BLaER1 (cell line): Measurements from ENCODE around the gene TFR2.

Experiments
- H3K27ac ChIP-seq: shearing (Covaris generic); formaldehyde crosslinking; 2 replicates; pipeline ENCODE4 v1.8.1; 2022
- H3K27me3 ChIP-seq: shearing (Covaris generic); formaldehyde crosslinking; 2 replicates; pipeline ENCODE4 v1.8.1; 2022
- H3K36me3 ChIP-seq: shearing (Covaris generic); formaldehyde crosslinking; 2 replicates; pipeline ENCODE4 v1.8.1; 2022
- H3K4me1 ChIP-seq: shearing (Covaris generic); formaldehyde crosslinking; 2 replicates; pipeline ENCODE4 v1.8.1; 2022
- H3K4me2 ChIP-seq: shearing (Covaris generic); formaldehyde crosslinking; 2 replicates; pipeline ENCODE4 v1.8.1; 2022
- H3K4me3 ChIP-seq: shearing (Covaris generic); formaldehyde crosslinking; 2 replicates; pipeline ENCODE4 v1.8.1; 2022
- H3K9ac ChIP-seq: shearing (Covaris generic); formaldehyde crosslinking; 2 replicates; pipeline ENCODE4 v1.8.1; 2022
- H3K9me3 ChIP-seq: shearing (Covaris generic); formaldehyde crosslinking; 2 replicates; pipeline ENCODE4 v1.8.1; 2022
- H4K20me1 ChIP-seq: shearing (Covaris generic); formaldehyde crosslinking; 2 replicates; pipeline ENCODE4 v1.8.1; 2022
- Cebpa-rat ChIP-seq: shearing (Covaris generic); IDR thresholded peaks from 2 replicates; pipeline ENCODE4 v1.8.1; 2022

TFR2 gene

DNA sequence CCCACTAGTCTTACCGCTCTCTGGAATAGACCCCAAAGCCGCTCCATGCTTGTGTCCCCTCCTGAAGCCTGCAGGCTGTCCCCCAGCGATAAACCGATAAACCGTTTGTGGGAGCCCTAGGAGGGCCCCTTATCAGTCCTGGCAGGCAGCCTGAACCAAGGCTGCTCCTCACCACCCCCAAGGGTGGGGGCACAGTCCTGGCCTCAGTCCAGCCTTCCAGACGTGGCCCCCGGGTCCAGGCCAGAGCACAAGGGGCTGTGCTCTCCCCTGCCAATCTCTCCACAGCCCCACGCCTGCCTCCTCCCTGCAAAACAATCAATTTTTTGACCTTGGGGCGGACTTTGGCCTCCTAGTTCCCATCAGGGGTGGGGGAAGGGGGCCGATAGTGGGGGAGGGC is at the start of gene TFR2:
TFR2 (minus strand) TSS at position 90 of the 397 bp plus-strand sequence; CDS start at position 47, 43 bp downstream.
- Histone ChIP-seq H3K27me3 (no peaks in the 10 kb centered on the region), H3K36me3 (no peaks in the 10 kb centered on the region), H4K20me1 (no peaks in the 10 kb centered on the region), H3K4me2 (peak within 1 kb of the TSS; percentile 75), H3K27ac (no peak within 1 kb of the TSS), H3K4me1 (peaks cover 14% of the 10 kb centered on the region), H3K9me3 (no peaks in the 10 kb centered on the region), H3K9ac (no peak within 1 kb of the TSS), H3K4me3 (no peak within 1 kb of the TSS)
- TF ChIP-seq Cebpa-rat: no peak

DNA sequence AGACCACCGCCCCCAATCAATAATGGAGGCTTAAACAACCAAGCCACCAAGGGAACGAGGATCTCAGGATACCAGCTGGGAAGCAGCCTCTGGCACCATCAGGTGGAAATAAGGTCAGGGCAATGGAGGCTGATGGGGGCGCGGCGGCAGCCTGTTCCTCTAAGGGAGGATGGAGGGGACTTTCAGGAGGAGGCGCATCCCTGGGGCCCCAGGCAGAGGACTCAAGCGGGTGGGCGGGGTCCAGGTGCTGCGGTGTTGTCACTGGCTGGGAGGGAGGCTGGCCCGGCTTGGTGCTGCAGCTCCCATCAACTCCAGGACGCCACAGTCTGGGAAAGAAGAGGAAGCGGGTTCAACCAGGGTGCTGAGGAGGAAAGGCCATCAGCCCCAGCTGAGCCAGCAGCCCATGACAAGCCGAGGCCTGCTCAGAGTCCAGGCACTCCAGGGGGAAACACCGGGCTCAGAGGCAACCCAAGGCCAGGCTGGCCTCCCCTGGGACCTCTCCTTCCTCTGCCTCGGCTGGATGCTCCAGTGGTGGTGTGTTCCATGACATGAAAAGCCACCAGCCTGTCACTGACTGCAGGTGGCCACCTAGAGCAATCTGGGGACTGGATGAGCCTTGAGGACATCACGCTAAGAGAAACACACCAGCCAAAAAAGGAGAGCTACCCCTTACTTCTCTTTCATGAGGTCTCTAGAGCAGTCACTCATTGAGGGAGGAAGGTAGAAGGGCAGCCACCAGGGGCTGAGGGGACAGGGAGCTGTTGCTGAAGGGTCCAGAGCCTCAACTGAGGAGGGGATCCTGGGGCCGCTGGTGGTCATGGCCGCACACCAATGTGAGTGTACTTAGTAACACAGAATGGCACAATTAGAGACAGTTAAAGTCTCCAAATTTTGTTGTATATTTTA is 48.1 kb upstream of the TFR2 start:
- H3K27me3 ChIP-seq: no peaks in the 10 kb centered on the region
- peak overlapping the region; percentile 91 for H3K4me2 ChIP-seq
- H4K20me1 ChIP-seq: peaks cover 91% of the 10 kb centered on the region
- H3K4me1 ChIP-seq: peaks cover 56% of the 10 kb centered on the region
- peaks cover 53% of the 10 kb centered on the region for H3K36me3 ChIP-seq
- H3K4me3 ChIP-seq: peak overlapping the region; percentile 30
- peak overlapping the region; percentile 70 for H3K27ac ChIP-seq
- peak overlapping the region; percentile 58 for H3K9ac ChIP-seq
- TF ChIP-seq Cebpa-rat: no peak
- H3K9me3 ChIP-seq: no peaks in the 10 kb centered on the region

GRCh38 chr7:100688326-100688860 is 47.0 kb upstream of the TFR2 start:
- H3K4me1 ChIP-seq: peaks cover 55% of the 10 kb centered on the region
- peak overlapping the region; percentile 70 for H3K27ac ChIP-seq
- TF ChIP-seq Cebpa-rat: no peak
- H3K4me2 ChIP-seq: peak overlapping the region; percentile 91
- peaks cover 63% of the 10 kb centered on the region for H3K36me3 ChIP-seq
- H3K9ac ChIP-seq: peak overlapping the region; percentile 58
- peaks cover 96% of the 10 kb centered on the region for H4K20me1 ChIP-seq
- no peaks in the 10 kb centered on the region for H3K27me3 ChIP-seq
- H3K9me3 ChIP-seq: no peaks in the 10 kb centered on the region
- H3K4me3 ChIP-seq: no peak overlapping the region

GRCh38 chr7:100687751-100688300 is 46.5 kb upstream of the TFR2 start:
- Histone ChIP-seq H3K4me1 (peaks cover 52% of the 10 kb centered on the region), H3K27me3 (no peaks in the 10 kb centered on the region), H3K36me3 (peaks cover 69% of the 10 kb centered on the region), H3K4me2 (no peak overlapping the region), H3K9ac (no peak overlapping the region), H3K4me3 (no peak overlapping the region), H3K27ac (peak overlapping the region; percentile 46; the same call in 1 of the 2 replicates), H4K20me1 (peaks cover 96% of the 10 kb centered on the region), H3K9me3 (no peaks in the 10 kb centered on the region)
- TF ChIP-seq Cebpa-rat: no peak

GRCh38 chr7:100687261-100687660 is 45.9 kb upstream of the TFR2 start:
- no peak overlapping the region for H3K4me2 ChIP-seq
- no peak overlapping the region for H3K9ac ChIP-seq
- no peak overlapping the region for H3K4me3 ChIP-seq
- peaks cover 96% of the 10 kb centered on the region for H4K20me1 ChIP-seq
- no peaks in the 10 kb centered on the region for H3K27me3 ChIP-seq
- no peaks in the 10 kb centered on the region for H3K9me3 ChIP-seq
- no peak for TF ChIP-seq Cebpa-rat
- H3K27ac ChIP-seq: no peak overlapping the region
- peaks cover 75% of the 10 kb centered on the region for H3K36me3 ChIP-seq
- peaks cover 46% of the 10 kb centered on the region for H3K4me1 ChIP-seq

- Histone ChIP-seq H3K36me3 (peaks cover 79% of the 10 kb centered on the region), H3K27ac (0 out of 2 replicates have a peak overlapping the region, but pooled peaks have one; percentile 6), H3K27me3 (no peaks in the 10 kb centered on the region), H3K4me1 (peaks cover 42% of the 10 kb centered on the region), H3K4me2 (no peak overlapping the region), H3K9ac (no peak overlapping the region), H3K9me3 (no peaks in the 10 kb centered on the region), H4K20me1 (peaks cover 96% of the 10 kb centered on the region), H3K4me3 (no peak overlapping the region)
- TF ChIP-seq Cebpa-rat: no peak
Observed at GRCh38 chr7:100686822-100687211, 45.5 kb upstream of the TFR2 start.

GRCh38 chr7:100686201-100686821 is 45.0 kb upstream of the TFR2 start:
- H3K27ac ChIP-seq: 0 out of 2 replicates have a peak overlapping the region, but pooled peaks have one; percentile 6
- H3K4me1 ChIP-seq: peaks cover 37% of the 10 kb centered on the region
- H3K9ac ChIP-seq: no peak overlapping the region
- H3K27me3 ChIP-seq: no peaks in the 10 kb centered on the region
- peaks cover 96% of the 10 kb centered on the region for H4K20me1 ChIP-seq
- no peak overlapping the region for H3K4me3 ChIP-seq
- H3K9me3 ChIP-seq: no peaks in the 10 kb centered on the region
- H3K4me2 ChIP-seq: no peak overlapping the region
- H3K36me3 ChIP-seq: peaks cover 84% of the 10 kb centered on the region
- no peak for TF ChIP-seq Cebpa-rat

DNA sequence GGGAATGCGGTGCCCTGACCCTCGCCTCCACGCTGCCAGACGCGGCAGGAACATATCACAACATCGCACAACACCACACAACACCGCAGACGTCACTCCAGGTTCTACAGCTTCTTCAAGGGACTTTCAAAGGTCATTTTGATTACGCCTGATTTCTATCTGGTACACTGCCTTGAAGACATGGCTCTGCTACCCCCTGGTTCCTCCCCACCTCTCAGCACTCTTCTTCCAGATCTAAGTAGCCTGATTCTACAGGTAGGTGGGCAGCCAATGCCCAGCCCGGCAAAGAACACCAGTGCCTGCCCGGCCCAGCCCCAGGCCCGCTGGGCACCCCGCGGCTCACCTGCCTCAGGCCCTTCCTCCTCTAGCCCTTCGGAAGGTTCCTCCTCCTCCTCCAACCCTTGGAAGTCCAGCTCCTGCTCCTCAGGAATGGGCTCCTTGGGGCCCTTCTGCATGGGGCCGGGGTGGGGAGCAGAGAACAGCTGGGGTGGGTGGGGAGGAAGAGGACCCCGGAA is 44.3 kb upstream of the TFR2 start:
- no peaks in the 10 kb centered on the region for H3K9me3 ChIP-seq
- peaks cover 85% of the 10 kb centered on the region for H3K36me3 ChIP-seq

DNA sequence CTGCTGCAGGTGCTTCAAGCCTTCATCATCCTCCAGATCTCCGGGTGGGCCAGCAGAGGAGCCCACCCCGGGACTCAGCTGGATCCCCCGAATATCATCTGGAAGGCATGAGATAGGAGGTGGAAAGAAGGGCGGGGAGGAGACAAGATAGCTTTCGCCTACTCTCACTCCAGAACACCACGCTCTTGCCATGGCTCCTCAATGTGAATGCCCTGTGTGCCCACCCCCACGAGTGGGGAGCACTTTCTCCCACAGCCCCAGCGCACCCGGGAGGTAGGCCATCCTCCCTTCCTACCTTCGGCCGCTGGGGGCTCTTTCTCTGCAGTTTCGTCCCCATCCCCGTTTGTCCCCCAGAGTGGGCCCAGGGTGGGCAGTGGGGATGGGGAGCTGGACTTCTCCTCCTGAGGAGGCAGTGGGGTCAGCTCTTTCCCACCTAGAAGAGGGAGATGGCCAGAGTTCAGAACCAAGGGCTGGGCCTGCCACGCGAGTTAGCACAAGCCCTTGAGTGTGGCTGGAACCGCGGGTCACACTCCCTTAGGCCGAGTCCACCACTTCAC is 43.8 kb upstream of the TFR2 start:
- Histone ChIP-seq H3K4me3 (no peak overlapping the region), H3K27ac (no peak overlapping the region), H3K9ac (no peak overlapping the region), H3K4me2 (no peak overlapping the region), H3K9me3 (no peaks in the 10 kb centered on the region), H3K36me3 (peaks cover 91% of the 10 kb centered on the region), H3K27me3 (no peaks in the 10 kb centered on the region), H4K20me1 (peaks cover 96% of the 10 kb centered on the region), H3K4me1 (peaks cover 25% of the 10 kb centered on the region)
- no peak for TF ChIP-seq Cebpa-rat

More for the DNA sequence above, 44.3 kb upstream of the TFR2 start:
- H3K4me1 ChIP-seq: peaks cover 31% of the 10 kb centered on the region
- no peak overlapping the region for H3K4me2 ChIP-seq
- no peak for TF ChIP-seq Cebpa-rat
- H3K27ac ChIP-seq: no peak overlapping the region
- H4K20me1 ChIP-seq: peaks cover 96% of the 10 kb centered on the region
- no peak overlapping the region for H3K9ac ChIP-seq
- no peak overlapping the region for H3K4me3 ChIP-seq
- no peaks in the 10 kb centered on the region for H3K27me3 ChIP-seq
